GM12873 (cell line): ENCODE data around the gene TUBGCP6.

Experiments used
- TF ChIP-seq, protein P1 (sequence below): IDR thresholded peaks from 2 replicates; pipeline ENCODE4 v1.5.1; 2012; ENCODE audit warnings: low read depth, mild to moderate bottlenecking, moderate library complexity, low read length, control low read depth; ENCODE audit not compliant: insufficient read depth; ENCODE audit errors: missing control alignments

The TUBGCP6 gene

DNA sequence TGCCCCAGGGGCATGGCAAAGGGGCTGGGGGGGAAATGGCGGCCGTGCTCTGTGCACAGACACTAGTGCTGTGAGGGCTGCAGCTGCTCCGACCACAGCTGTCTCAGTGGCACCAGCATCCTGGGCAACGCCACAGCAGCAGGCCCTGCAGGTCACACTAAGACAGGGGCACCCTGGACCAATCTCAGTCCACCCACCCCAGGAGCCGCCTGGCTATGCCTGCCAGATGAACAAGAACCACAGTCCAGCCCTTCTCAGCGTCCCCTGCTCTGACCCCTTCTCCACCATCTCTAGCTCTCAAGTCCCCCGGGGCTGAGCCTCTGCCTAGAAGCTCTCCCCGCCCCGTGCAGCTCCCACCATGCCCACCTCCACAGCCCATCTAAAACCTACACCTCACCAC, 16.5 kb downstream of the TUBGCP6 start:
- TF ChIP-seq, protein P1, sequence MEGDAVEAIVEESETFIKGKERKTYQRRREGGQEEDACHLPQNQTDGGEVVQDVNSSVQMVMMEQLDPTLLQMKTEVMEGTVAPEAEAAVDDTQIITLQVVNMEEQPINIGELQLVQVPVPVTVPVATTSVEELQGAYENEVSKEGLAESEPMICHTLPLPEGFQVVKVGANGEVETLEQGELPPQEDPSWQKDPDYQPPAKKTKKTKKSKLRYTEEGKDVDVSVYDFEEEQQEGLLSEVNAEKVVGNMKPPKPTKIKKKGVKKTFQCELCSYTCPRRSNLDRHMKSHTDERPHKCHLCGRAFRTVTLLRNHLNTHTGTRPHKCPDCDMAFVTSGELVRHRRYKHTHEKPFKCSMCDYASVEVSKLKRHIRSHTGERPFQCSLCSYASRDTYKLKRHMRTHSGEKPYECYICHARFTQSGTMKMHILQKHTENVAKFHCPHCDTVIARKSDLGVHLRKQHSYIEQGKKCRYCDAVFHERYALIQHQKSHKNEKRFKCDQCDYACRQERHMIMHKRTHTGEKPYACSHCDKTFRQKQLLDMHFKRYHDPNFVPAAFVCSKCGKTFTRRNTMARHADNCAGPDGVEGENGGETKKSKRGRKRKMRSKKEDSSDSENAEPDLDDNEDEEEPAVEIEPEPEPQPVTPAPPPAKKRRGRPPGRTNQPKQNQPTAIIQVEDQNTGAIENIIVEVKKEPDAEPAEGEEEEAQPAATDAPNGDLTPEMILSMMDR, result no peak

DNA sequence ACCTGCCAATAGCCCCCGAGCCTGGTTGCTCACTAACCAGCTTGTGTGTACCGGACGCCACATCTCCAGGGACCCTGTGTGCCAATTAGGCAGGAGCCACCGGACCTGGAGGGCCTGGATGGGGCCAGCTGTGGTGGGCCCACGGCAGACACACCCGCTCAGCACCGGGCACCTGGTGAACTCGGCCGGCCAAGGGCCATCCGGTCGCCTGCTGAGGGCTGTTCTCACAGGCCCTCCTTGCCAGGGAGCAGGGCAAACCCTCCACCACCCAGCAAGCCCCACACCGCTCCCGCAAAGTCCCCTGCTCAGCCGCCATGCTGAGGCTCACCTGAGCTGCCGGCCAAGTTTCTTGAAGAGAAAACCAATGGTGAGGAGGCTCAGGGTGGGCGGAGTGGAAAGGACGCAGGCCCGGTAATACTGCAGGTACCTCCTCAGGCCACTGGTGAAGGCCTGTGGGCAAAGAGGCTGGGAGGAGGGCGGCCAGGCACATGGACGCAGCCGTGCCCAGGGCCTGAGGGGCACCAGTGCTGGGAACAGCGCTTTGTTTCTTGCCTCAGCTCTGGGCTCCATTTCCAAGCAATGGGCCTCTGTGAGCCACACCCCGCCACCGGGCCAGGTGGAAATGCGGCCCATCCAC, 17.1 kb downstream of the TUBGCP6 start:
- TF ChIP-seq, protein P1, result no peak

DNA sequence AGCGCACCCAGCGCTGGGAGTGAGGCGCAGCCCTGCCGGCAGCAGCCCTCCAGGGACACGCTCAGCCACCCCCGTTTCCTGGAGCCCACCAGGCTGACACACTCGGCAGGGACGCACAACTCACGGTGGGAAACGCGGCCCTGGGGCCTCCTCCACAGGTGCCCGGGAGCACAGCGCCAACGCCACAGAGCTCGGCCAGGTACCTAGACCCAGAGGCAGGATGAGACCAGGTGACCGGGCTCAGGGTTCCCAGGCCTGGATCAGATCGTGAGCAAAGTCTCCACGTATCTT, 18.0 kb downstream of the TUBGCP6 start:
- TF ChIP-seq, protein P1, result no peak

DNA sequence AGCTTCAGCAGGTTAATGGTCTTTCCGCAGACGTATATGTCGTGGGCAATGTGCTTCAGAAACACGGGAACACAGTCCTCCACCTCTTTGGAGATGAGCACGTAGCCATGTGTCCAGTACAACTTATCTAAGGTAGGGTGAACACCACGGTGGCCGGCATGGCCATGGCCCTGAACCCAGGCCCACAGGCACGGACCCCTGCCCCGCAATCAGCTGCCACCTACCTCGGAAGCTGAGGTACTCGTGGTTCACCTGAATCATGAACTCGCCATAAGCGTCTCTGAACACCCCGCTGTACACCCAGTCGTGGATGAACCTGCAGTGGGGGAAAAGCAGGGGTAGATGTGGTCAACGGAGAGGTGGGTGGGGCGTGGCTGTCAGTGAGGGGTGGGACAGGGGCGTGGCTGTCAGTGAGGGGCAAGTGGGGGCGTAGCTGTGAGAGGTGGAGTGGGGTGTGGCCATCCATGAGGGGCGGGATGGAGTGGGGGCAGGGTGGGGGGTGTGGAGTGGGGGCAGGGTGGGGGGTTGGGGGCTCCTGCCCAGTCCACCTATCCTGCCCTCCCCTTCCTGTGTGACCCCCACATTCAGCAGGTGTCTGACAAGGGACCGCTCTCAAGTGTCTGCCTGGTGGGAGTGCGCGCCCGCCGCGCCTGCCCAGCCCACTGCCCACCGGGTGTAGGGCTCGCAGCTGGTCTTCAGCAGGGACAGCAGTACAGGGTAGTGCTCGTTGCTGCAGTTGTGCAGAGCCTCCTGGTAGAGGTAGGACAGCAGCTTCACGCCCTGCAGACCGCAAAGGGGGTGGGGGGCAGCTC, 18.6 kb downstream of the TUBGCP6 start:
- TF ChIP-seq, protein P1, result no peak

DNA sequence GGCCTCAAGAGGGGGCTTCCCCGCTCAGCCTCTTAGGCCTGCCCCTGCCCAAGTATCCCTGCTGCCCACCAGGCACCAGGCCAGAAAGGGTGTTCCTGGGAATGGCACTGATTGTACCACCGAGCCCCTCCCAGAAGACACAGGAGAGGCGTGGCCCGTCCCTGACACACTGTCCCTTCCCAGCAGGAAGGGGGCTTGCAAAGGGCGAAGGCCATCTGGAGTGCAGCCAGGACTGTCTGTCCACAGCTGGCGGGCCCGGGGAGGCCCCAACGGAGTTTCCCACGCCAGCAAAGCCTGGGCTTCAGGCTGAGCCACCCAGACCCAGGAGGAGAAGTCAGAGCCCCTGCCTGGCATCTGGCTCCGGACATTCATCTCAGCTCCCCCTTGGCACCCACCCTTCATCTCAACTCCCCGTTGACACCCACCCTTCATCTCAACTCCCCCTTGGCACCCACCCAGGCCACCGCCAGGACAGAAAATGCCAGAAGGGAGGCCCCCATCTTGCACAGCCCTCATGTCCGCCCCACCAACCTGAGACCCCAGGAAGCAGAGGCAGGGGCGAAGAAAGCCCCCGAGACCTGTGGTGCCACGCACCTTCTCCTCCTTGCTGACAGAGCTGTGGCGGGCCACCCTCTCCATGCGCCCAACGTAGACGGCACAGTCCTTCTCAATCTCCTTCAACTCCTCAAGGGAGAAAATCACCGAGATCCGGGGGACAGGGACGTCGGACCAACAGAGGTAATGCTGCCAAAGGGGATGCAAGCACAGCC, 19.4 kb downstream of the TUBGCP6 start:
- TF ChIP-seq, protein P1, result no peak

DNA sequence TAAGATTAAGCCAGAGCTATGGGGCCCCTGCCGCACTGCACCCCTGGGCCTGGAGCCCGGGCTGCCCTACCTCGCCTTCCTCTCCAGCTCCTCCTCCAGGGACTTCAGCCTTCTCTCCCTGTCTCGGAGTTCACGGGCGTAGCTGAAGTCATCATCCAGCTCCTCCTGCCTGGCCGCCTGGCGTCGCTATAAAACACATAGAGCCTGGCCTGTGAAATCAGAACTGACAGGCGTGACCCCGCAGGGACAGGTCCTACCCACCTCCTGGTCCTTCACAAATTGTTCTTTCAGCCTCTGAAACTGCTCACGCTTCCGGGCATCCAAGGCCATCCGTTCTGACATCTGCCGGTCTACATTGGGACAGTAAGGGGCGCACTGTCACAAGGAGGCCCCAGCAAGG, 20.8 kb downstream of the TUBGCP6 start:
- TF ChIP-seq, protein P1, result no peak

DNA sequence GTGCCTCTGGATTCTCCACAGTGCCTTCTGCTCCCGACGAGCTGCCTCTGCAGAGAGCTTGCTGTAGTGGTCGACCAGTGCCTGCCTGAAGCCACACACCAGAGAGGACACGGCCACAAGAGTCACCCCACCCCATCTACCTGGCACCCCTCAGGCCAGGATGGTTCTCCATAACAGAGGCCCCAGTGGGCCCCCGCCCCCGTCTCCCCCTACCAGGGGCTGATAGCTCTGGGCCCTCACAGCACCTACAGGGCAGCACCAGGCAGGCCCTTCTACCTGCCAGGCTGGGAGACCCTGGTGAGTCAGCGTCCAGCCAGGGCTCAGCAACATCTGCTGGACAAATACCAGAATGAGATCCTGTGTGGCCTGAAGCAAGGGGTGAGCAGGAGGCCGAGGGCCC, 22.3 kb downstream of the TUBGCP6 start:
- TF ChIP-seq, protein P1, result no peak
